GM23338 (cell line): ENCODE results near the gene SUGP1. TPM values are rescaled to one million over a fixed set of nuclear protein-coding genes. Genes with fewer than 3 reads are reported as not detected.
A peak's percentile ranks its signal among the peaks of the same experiment; 100 is the strongest.

ENCODE experiments used
- ATAC-seq: fragments of 200-7000 bp; cut with Tn5 transposase; 3 replicates; pipeline ENCODE4 v1.9.1; 2020
- DNase-seq: peaks from one replicate; pipeline ENCODE4 v3.0.0-alpha.2; 2015; ENCODE audit warnings: low spot score
- H2AFZ ChIP-seq: fragments of 200-600 bp; sonication (generic); 2 replicates; pipeline ENCODE4 v1.8.0; 2016; ENCODE audit warnings: antibody characterized with exemption, mild to moderate bottlenecking, moderate library complexity
- H3F3A ChIP-seq: fragments of 200-600 bp; sonication (generic); replicated peaks from 2 replicates; pipeline ENCODE4 v1.8.0; 2017; ENCODE audit warnings: antibody characterized with exemption, mixed run types, low read depth
- H3K27ac ChIP-seq: fragments of 200-600 bp; sonication (generic); 2 replicates; pipeline ENCODE4 v1.6.1; 2016; ENCODE audit warnings: low read depth
- H3K27me3 ChIP-seq: fragments of 200-600 bp; sonication (generic); 2 replicates; pipeline ENCODE4 v1.8.0; 2016; ENCODE audit warnings: mild to moderate bottlenecking, mixed run types, moderate library complexity; ENCODE audit not compliant: insufficient read depth
- H3K36me3 ChIP-seq: fragments of 200-600 bp; sonication (generic); 2 replicates; pipeline ENCODE4 v1.8.0; 2016; ENCODE audit warnings: mild to moderate bottlenecking; ENCODE audit not compliant: insufficient read depth
- H3K4me1 ChIP-seq: fragments of 200-600 bp; sonication (generic); 2 replicates; pipeline ENCODE4 v1.8.0; 2016; ENCODE audit warnings: mild to moderate bottlenecking, moderate library complexity; ENCODE audit not compliant: insufficient read depth
- H3K4me2 ChIP-seq: fragments of 200-600 bp; sonication (generic); 2 replicates; pipeline ENCODE4 v1.7.1; 2017; ENCODE audit warnings: mixed run types
- H3K4me3 ChIP-seq: fragments of 200-600 bp; sonication (generic); 2 replicates; pipeline ENCODE4 v1.6.1; 2016; ENCODE audit warnings: mixed run types
- H3K79me2 ChIP-seq: fragments of 200-600 bp; sonication (generic); replicated peaks from 2 replicates; pipeline ENCODE4 v1.8.0; 2017; ENCODE audit warnings: mild to moderate bottlenecking; ENCODE audit not compliant: insufficient read depth
- H3K9me2 ChIP-seq: fragments of 200-600 bp; sonication (generic); 2 replicates; pipeline ENCODE4 v1.8.0; 2017; ENCODE audit not compliant: insufficient read depth
- H4K20me1 ChIP-seq: fragments of 200-600 bp; sonication (generic); replicated peaks from 2 replicates; pipeline ENCODE4 v1.8.0; 2017; ENCODE audit warnings: mild to moderate bottlenecking; ENCODE audit not compliant: insufficient read depth
- H3K27ac Mint-ChIP-seq: 2 replicates; pipeline ENCODE4 v1.8.0; 2020; ENCODE audit warnings: inconsistent platforms, mild to moderate bottlenecking, moderate library complexity, mixed read lengths
- H3K27me3 Mint-ChIP-seq: 3 replicates; pipeline ENCODE4 v1.8.0; 2022; ENCODE audit warnings: low read depth, mild to moderate bottlenecking, moderate library complexity, mixed read lengths, inconsistent platforms; ENCODE audit not compliant: insufficient read depth, poor library complexity
- H3K36me3 Mint-ChIP-seq: 3 replicates; pipeline ENCODE4 v1.8.0; 2021; ENCODE audit warnings: low read depth, mild to moderate bottlenecking, inconsistent platforms, moderate library complexity, mixed read lengths
- H3K4me1 Mint-ChIP-seq: 3 replicates; pipeline ENCODE4 v1.8.0; 2020; ENCODE audit warnings: mild to moderate bottlenecking, inconsistent platforms, mixed read lengths
- H3K4me3 Mint-ChIP-seq: 3 replicates; pipeline ENCODE4 v1.8.0; 2021; ENCODE audit warnings: moderate library complexity, mild to moderate bottlenecking, inconsistent platforms, mixed read lengths
- H3K9me3 Mint-ChIP-seq: 3 replicates; pipeline ENCODE4 v1.8.0; 2020; ENCODE audit warnings: moderate library complexity, mild to moderate bottlenecking, inconsistent platforms, mixed read lengths
- CREB1 ChIP-seq: fragments of 250-450 bp; sonication (Bioruptor Pico); IDR thresholded peaks from 2 replicates; pipeline ENCODE4 v1.5.0; 2020; ENCODE audit warnings: low read depth, mild to moderate bottlenecking, moderate library complexity
- CTCF ChIP-seq, 2 experiments: fragments of 200-600 bp in 1 of 2; sonication (generic) in 1 of 2; conservative IDR thresholded peaks; 2 replicates each; pipeline versions ENCODE4 v1.5.1 to v1.6.1; 2016 to 2017; ENCODE audit warnings: antibody characterized with exemption in 2 of 2, low read depth in 2 of 2, mild to moderate bottlenecking in 2 of 2, moderate library complexity in 1 of 2
- ETS1 ChIP-seq: IDR thresholded peaks from 2 replicates; pipeline ENCODE4 v1.6.1; 2016; ENCODE audit warnings: antibody characterized with exemption
- EZH2 ChIP-seq: fragments of 200-600 bp; sonication (generic); IDR thresholded peaks from one replicate; pipeline ENCODE4 v1.8.0; 2017; ENCODE audit warnings: antibody characterized with exemption, mild to moderate bottlenecking, low read depth; ENCODE audit not compliant: unreplicated experiment
- JUNB ChIP-seq: IDR thresholded peaks from one replicate; pipeline ENCODE4 v1.6.1; 2016; ENCODE audit warnings: antibody characterized with exemption; ENCODE audit not compliant: unreplicated experiment
- NANOG ChIP-seq: IDR thresholded peaks from 2 replicates; pipeline ENCODE4 v1.6.1; 2016; ENCODE audit warnings: antibody characterized with exemption, borderline replicate concordance
- POLR2AphosphoS5 ChIP-seq: IDR thresholded peaks from 2 replicates; pipeline ENCODE4 v1.6.1; 2016; ENCODE audit warnings: antibody characterized with exemption, low read depth
- STAT1 ChIP-seq: IDR thresholded peaks from one replicate; pipeline ENCODE4 v1.6.1; 2016; ENCODE audit warnings: antibody characterized with exemption; ENCODE audit not compliant: unreplicated experiment
- ZNF114 ChIP-seq: fragments of 250-450 bp; sonication (Bioruptor Pico); IDR thresholded peaks from 2 replicates; pipeline ENCODE4 v1.5.0; 2020; ENCODE audit warnings: mild to moderate bottlenecking, moderate library complexity
- ZNF331 ChIP-seq: fragments of 250-450 bp; sonication (Bioruptor Pico); IDR thresholded peaks from 2 replicates; pipeline ENCODE4 v1.5.0; 2020; ENCODE audit warnings: low read depth, mild to moderate bottlenecking, moderate library complexity
- ZNF462 ChIP-seq: fragments of 250-450 bp; sonication (Bioruptor Pico); IDR thresholded peaks from 2 replicates; pipeline ENCODE4 v1.5.0; 2020; ENCODE audit warnings: mild to moderate bottlenecking, moderate library complexity
- polyA plus RNA-seq: library from polyadenylated mRNA; unstranded; fragments of >200 nt; fragmentation: Nextera tagmentation; extraction: Ambion mirVana; gene quantifications from 2 replicates; pipeline ENCODE4 v1.2.1, GENCODE V29; 2016
- total RNA-seq: library from RNA; depleted of rRNA; stranded (reverse); fragments of >200 nt; shearing (Covaris generic); gene quantifications from 2 replicates; pipeline ENCODE4 v1.2.3, GENCODE V29; 2014

SUGP1 gene
- total and polyA plus RNA-seq, 2 experiments from 2014 or later, result 38.6 to 61.6 TPM

- H3K36me3 ChIP-seq, result peaks cover 7% of the 10 kb centered on the region; the same call in 1 of the 2 replicates
- H4K20me1 ChIP-seq, result no peaks in the 10 kb centered on the region; the same call in 1 of the 2 replicates
- H3K4me1 Mint-ChIP-seq, result no peaks in the 10 kb centered on the region
- no peaks in the 10 kb centered on the region for H3K9me3 Mint-ChIP-seq
- no peak for TF ChIP-seq ZNF331 (CRISPR knock-in tag)
- TF ChIP-seq JUNB, result no peak
- no peak for TF ChIP-seq CREB1 (CRISPR knock-in tag)
- no peak for TF ChIP-seq CTCF (conservative IDR thresholded peaks at IDR 0.05; ENCODE audit: low read depth in 2 of 2)
- no peak for TF ChIP-seq ETS1
- no peak for TF ChIP-seq EZH2
- no peak for TF ChIP-seq POLR2AphosphoS5
- no peak for TF ChIP-seq ZNF462 (CRISPR knock-in tag)
- no peak for TF ChIP-seq NANOG
- no peak for TF ChIP-seq STAT1
- TF ChIP-seq ZNF114 (CRISPR knock-in tag), result no peak
- H3K27ac Mint-ChIP-seq, result no peak overlapping the region
- no peak overlapping the region for H2AFZ ChIP-seq
- H3K4me2 ChIP-seq, result no peak overlapping the region
- no peak overlapping the region for H3K4me3 ChIP-seq
- H3F3A ChIP-seq, result no peaks in the 10 kb centered on the region
- no peaks in the 10 kb centered on the region for H3K4me1 ChIP-seq
- peak overlapping the region; percentile 36; the same call in 1 of the 2 replicates for H3K27ac ChIP-seq
- H3K9me2 ChIP-seq, result no peaks in the 10 kb centered on the region
- no peak overlapping the region for H3K4me3 Mint-ChIP-seq
- no peaks in the 10 kb centered on the region for H3K27me3 ChIP-seq
- H3K27me3 Mint-ChIP-seq, result peaks cover 8% of the 10 kb centered on the region
- 0 out of 2 replicates have a peak, but pooled peaks cover 5% of the 10 kb centered on the region for H3K79me2 ChIP-seq
- peaks cover 43% of the 10 kb centered on the region for H3K36me3 Mint-ChIP-seq
- ATAC-seq (no peak), DNase-seq (no peak)
Measured at GRCh38 chr19:19334989-19335344, 14.7 kb upstream of the SUGP1 start.
